IPS-18a (cell line): ENCODE results near the gene RNF44.

Experiments
- H3K27ac ChIP-seq: one replicate; pipeline ENCODE4 v1.5.1; 2013; ENCODE audit warnings: low read length
- H3K27me3 ChIP-seq: one replicate; pipeline ENCODE4 v1.6.1; 2013; ENCODE audit warnings: mild to moderate bottlenecking, low read length; ENCODE audit not compliant: control insufficient read depth, insufficient read depth
- H3K36me3 ChIP-seq: one replicate; pipeline ENCODE4 v1.6.1; 2013; ENCODE audit warnings: low read depth, low read length; ENCODE audit not compliant: control insufficient read depth
- H3K4me1 ChIP-seq: one replicate; pipeline ENCODE4 v1.6.1; 2013; ENCODE audit warnings: low read depth, low read length; ENCODE audit not compliant: control insufficient read depth
- H3K4me3 ChIP-seq: one replicate; pipeline ENCODE4 v1.5.1; 2013; ENCODE audit warnings: low read length
- H3K9ac ChIP-seq: one replicate; pipeline ENCODE4 v1.6.1; 2013; ENCODE audit warnings: mild to moderate bottlenecking, low read length, moderate library complexity
- H3K9me3 ChIP-seq: one replicate; pipeline ENCODE4 v1.6.1; 2013; ENCODE audit warnings: low read depth, low read length; ENCODE audit not compliant: control insufficient read depth

The RNF44 gene

DNA sequence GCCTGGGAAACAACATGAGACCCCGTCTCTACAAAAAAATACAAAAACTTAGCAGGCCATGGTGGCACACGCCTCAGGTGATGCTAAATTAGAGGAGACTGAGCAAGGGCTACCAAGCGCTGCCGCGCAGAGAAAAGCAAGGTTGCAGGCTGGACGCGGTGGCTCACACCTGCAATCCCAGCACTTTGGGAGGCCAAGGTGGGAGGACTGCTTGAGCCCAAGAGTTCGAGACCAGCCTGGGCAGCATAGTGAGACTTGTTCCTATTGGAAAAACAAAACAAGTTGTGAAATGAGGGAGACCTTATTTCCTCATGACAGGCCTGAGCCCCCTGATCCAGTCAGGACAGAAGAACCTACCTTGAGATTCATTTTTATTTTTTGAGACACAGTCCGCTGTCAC, 11.5 kb downstream of the RNF44 start:
- Histone ChIP-seq H3K36me3 (peaks cover 26% of the 10 kb centered on the region), H3K4me3 (no peak overlapping the region), H3K9ac (no peak overlapping the region), H3K9me3 (no peaks in the 10 kb centered on the region), H3K27ac (no peak overlapping the region), H3K4me1 (no peaks in the 10 kb centered on the region), H3K27me3 (no peaks in the 10 kb centered on the region)

DNA sequence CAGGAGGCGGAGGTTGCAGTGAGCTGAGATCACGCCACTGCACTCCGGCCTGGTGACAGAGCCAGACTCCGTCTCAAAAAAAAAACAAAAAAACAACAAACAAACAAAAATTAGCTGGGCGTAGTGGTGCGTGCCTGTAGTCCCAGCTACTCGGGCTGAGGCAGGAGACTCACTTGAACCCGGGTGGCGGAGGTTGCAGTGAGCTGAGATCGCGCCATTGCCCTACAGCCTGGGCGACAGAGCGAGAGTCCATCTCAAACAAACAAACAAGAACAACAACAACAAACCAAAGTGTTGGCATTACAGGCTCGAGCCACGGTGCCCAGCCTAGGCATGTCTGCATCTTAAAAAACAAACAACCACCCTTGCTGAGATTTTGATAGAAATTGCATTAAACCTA, 12.2 kb downstream of the RNF44 start:
- no peak overlapping the region for H3K9ac ChIP-seq
- no peaks in the 10 kb centered on the region for H3K4me1 ChIP-seq
- H3K9me3 ChIP-seq = no peaks in the 10 kb centered on the region
- H3K36me3 ChIP-seq = peaks cover 23% of the 10 kb centered on the region
- H3K4me3 ChIP-seq = no peak overlapping the region
- H3K27ac ChIP-seq = no peak overlapping the region
- H3K27me3 ChIP-seq = no peaks in the 10 kb centered on the region

DNA sequence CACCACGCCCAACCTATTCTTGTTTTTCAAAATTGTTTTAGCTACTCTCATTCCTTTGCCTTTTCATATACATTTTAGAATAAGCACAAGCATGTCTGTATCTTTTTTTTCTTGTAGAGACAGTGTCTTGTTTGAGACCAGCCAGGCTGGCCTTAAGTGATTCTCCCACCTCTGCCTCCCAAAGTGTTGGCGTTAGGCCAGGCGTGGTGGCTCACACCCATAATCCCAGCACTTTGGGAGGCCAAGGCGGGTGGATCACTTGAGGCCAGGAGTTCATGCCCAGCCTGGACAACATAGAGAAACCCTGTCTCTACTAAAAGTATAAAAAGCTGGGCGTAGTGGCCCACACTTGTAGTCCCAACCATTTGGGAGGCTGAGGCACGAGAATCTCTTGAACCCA, 13.1 kb downstream of the RNF44 start:
- H3K9ac ChIP-seq = no peak overlapping the region
- H3K27me3 ChIP-seq = no peaks in the 10 kb centered on the region
- no peaks in the 10 kb centered on the region for H3K4me1 ChIP-seq
- peaks cover 16% of the 10 kb centered on the region for H3K36me3 ChIP-seq
- no peak overlapping the region for H3K27ac ChIP-seq
- H3K4me3 ChIP-seq = no peak overlapping the region
- no peaks in the 10 kb centered on the region for H3K9me3 ChIP-seq

DNA sequence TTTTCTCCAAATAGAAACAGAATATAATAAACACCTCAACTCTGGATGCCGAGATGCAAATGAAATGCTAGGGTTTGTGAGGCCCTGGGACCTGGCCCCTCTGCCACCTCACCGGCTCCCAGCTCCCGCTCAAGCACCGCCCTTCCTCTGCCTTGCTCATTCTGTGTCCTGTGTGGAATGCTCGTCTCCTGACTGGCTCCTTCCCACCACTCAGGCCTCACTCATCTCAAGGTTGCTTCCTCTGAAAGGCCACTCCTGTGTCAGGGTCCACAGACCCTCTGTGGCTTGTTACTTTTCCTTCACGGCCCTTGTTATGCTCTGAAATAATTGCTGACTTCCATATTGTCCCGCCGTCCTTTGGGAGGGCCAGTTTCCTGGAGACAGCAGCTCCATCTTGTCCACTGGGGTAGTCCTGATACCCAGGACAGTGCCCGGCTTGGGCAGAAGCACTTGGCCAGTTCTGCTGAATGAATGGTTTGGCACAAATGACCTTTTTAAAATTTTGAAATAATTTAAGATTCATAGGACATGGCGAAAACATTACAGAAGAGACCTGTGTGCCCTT, 15.4 kb downstream of the RNF44 start:
- no peak overlapping the region for H3K9ac ChIP-seq
- H3K27ac ChIP-seq = no peak overlapping the region
- no peaks in the 10 kb centered on the region for H3K27me3 ChIP-seq
- H3K36me3 ChIP-seq = no peaks in the 10 kb centered on the region
- no peak overlapping the region for H3K4me3 ChIP-seq
- H3K4me1 ChIP-seq = no peaks in the 10 kb centered on the region
- no peaks in the 10 kb centered on the region for H3K9me3 ChIP-seq

DNA sequence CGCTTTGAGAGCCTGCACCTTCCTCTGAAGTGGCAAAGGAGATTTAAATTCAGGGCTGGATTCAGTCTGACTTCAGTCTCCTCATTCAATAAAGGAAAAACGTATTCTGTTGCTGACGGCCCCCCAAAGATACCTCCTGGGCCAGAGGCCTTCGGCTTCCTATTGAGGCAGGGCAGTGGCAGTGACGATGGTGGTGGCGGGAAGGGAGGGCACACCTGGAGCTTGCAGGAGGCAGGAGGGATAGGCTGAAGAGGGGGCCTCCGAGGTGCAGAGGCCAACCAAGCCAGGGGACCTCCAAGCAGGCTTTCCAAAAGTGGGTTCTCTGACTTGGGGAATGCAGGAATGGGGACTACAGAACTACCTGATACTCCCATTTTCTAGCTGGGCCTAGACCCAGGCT, 15.9 kb downstream of the RNF44 start:
- no peaks in the 10 kb centered on the region for H3K4me1 ChIP-seq

DNA sequence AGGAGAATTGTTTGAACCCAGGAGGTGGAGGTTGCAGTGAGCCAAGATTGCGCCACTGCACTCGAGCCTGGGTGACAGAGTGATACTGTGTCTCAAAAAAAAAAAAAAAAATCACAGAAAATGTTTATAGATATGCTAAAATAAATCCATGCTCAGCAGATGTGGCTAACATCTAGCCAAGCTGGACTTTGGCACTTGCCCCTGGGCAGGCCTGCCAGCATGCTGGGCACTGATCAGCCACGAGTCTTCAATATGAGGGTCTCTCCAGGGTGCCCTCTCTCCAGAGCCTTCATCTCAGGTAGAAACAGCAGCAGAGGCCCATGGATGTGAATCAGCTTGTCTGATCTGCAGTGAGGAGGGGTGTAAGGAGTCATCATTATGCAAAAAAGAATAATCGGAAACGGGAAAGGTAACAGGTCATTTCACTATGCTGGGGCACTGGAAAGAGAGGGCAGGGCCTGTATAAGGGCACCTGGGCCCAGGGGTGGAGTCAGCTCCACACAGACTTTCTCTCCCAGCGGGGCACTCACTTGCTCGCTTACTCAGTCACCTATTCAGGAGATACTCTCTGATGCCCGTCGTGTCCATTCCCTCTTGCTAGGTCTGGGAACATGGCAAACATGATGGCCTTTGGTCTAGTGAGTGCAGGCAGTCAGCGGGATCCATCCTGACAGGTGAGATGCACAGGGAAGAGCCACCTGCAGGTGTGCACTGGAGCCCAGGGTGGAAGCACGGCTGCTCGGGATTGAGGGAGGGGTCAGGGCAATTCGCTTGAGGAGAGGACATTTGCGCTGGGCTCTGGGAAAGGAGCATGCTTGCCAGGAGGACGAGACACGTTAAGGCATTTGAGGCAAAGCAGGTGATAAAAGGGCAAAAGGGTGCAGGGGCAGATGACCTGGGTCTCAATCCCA, 17.1 kb downstream of the RNF44 start:
- no peak overlapping the region for H3K4me3 ChIP-seq
- H3K4me1 ChIP-seq = no peaks in the 10 kb centered on the region
- H3K27ac ChIP-seq = no peak overlapping the region
- H3K27me3 ChIP-seq = no peaks in the 10 kb centered on the region
- H3K9ac ChIP-seq = no peak overlapping the region
- no peaks in the 10 kb centered on the region for H3K36me3 ChIP-seq
- no peaks in the 10 kb centered on the region for H3K9me3 ChIP-seq

More for the DNA sequence above, 15.9 kb downstream of the RNF44 start:
- no peaks in the 10 kb centered on the region for H3K27me3 ChIP-seq
- H3K27ac ChIP-seq = no peak overlapping the region
- H3K4me3 ChIP-seq = no peak overlapping the region
- no peaks in the 10 kb centered on the region for H3K9me3 ChIP-seq
- no peaks in the 10 kb centered on the region for H3K36me3 ChIP-seq
- no peak overlapping the region for H3K9ac ChIP-seq

DNA sequence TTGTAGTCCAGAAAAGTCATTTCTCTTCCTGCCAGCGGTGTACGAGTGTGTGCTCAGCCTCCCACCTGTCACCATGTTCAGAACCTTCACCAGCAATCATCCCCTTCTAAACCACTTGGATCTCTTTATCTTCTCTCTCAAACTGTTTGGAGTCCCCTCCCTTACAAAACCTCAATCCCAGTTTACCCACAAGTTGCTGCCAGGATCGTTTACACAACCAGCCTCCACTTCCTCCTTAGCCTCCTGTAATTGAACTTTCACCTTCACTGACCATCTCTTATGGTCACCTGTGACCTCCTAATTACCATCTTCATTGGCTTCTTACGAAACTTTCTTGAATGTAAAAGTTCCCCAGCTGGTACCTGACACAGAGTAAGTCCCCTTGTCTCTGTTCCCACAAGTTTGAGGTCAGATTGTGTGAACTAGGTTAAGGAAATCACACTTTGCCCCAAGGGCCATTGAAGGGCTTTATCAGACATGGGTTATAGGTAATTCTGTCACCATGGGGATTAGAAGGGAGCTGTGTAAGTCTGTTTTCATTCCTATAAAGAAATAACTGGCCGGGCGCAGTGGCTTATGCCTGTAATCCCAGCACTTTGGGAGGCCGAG, 20.0 kb downstream of the RNF44 start:
- H3K9ac ChIP-seq = no peak overlapping the region
- no peaks in the 10 kb centered on the region for H3K27me3 ChIP-seq
- H3K36me3 ChIP-seq = no peaks in the 10 kb centered on the region
- H3K27ac ChIP-seq = no peak overlapping the region
- no peaks in the 10 kb centered on the region for H3K9me3 ChIP-seq
- no peak overlapping the region for H3K4me3 ChIP-seq
- H3K4me1 ChIP-seq = no peaks in the 10 kb centered on the region

DNA sequence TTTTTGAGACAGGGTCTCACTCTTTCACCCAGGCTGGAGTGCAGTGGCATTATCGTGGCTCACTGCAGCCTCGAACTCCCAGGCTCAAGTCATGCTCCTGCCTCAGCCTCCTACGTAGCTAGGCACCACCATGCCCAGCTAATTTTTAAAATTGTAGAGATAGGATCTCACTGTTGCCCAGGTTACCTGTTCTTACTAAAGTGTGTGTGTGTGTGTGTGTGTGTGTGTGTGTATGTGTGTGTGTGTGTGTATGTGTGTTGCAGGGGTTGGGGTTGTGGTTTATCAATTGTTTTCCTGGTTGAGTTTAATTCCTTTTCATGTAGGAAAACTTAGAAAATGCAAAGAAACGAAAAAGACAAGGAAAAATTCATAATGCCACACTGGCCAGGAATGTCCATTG, 21.8 kb downstream of the RNF44 start:
- Histone ChIP-seq H3K9ac (no peak overlapping the region), H3K36me3 (no peaks in the 10 kb centered on the region), H3K9me3 (no peaks in the 10 kb centered on the region), H3K4me1 (no peaks in the 10 kb centered on the region), H3K4me3 (no peak overlapping the region), H3K27ac (no peak overlapping the region), H3K27me3 (no peaks in the 10 kb centered on the region)

DNA sequence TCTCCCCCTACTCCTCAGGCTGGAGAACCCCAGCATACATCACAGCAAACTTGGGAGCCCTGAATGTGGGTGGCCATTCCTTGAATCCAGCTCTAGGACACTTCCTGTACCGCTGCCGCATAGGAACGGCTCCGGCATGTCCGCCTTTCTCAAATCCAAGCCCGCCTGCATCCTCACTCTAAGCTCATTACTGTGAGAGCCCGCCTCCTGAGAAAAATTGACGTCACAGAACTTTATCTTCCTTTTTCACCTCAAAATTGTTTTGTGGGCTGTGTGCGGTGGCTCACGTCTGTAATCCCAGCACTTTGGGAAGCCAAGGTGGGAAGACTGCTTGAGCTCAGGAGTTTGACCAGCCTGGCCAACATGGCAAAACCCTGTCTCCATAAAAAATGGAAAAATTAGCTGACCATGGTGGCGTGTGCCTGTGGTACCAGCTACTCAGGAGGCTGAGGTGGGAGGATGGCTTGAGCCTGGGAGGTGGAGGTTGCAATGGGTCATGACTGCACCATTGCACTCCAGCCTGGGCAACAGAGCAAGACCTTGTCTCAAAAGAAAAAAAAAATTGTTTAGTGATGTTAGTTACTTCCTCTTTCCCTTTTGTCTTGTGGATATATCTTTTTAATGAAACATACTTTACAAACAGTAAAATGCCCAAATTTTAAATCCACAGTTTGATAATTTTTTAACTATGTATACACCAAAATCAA, 22.8 kb downstream of the RNF44 start:
- H3K4me3 ChIP-seq = no peak overlapping the region
- H3K27ac ChIP-seq = no peak overlapping the region
- H3K27me3 ChIP-seq = no peaks in the 10 kb centered on the region
- peaks cover 3% of the 10 kb centered on the region for H3K36me3 ChIP-seq
- no peaks in the 10 kb centered on the region for H3K4me1 ChIP-seq
- no peaks in the 10 kb centered on the region for H3K9me3 ChIP-seq
- H3K9ac ChIP-seq = no peak overlapping the region

DNA sequence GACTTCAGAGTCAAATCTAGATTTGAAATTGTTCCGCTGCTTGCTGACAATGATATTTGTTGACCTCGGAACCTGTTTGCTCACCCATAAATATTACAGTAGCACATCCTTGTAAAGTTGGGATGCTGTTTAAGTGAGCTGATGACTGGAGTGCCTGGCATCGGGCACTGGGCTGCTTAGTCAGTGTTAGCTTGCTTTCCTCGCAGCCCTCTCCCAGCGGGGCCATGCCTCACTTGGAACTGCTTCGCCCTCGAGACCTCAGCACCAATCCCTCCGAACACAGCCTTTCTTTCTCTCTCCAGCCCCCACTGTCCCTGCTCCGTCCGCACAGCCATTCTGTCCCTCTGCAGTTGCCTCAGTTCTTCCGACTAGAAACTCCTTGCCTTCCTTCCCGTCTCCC, 23.4 kb downstream of the RNF44 start:
- Histone ChIP-seq H3K9ac (no peak overlapping the region), H3K27me3 (no peaks in the 10 kb centered on the region), H3K4me1 (no peaks in the 10 kb centered on the region), H3K36me3 (peaks cover 9% of the 10 kb centered on the region), H3K9me3 (no peaks in the 10 kb centered on the region), H3K4me3 (no peak overlapping the region), H3K27ac (no peak overlapping the region)

DNA sequence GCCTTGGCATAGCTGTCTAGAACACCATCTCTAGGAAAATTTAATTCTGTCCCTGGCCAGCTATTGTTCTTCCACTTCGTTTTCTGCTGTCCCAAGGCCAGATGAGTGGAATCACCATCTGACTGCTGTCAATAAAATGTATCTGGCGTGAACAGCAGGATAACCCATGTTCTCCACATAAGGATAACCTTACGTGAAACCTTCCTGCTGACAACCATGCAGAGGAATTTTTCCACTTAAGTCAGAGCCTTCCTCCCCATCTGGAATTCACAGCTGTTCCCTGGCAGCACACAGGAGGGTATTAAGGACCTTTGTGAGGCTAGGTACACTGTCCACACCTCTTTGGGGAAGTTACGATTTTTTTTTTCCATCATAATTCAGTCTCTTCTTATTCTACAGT, 28.6 kb downstream of the RNF44 start:
- Histone ChIP-seq H3K27ac (no peak overlapping the region), H3K9ac (no peak overlapping the region), H3K4me3 (no peak overlapping the region), H3K4me1 (no peaks in the 10 kb centered on the region), H3K36me3 (peaks cover 55% of the 10 kb centered on the region), H3K27me3 (no peaks in the 10 kb centered on the region), H3K9me3 (no peaks in the 10 kb centered on the region)
